ENCODE data around the gene KREMEN2. TPM values are rescaled to one million over a fixed set of nuclear protein-coding genes. Genes with fewer than 3 reads are reported as not detected.

The KREMEN2 gene
- total and polyA plus RNA-seq, 12 donors, result not detected

- H3K36me3 ChIP-seq (replicated peaks in 1 of 2), result no peaks in the 10 kb centered on the region
- no peak overlapping the region for H3K27ac ChIP-seq
- peaks cover 5 to 21% of the 10 kb centered on the region in 2 donors for H3K4me1 ChIP-seq (replicated peaks in 1 of 2)
- no peaks in the 10 kb centered on the region for H3K9me3 ChIP-seq (replicated peaks in 1 of 3)
- TF ChIP-seq, protein P1, sequence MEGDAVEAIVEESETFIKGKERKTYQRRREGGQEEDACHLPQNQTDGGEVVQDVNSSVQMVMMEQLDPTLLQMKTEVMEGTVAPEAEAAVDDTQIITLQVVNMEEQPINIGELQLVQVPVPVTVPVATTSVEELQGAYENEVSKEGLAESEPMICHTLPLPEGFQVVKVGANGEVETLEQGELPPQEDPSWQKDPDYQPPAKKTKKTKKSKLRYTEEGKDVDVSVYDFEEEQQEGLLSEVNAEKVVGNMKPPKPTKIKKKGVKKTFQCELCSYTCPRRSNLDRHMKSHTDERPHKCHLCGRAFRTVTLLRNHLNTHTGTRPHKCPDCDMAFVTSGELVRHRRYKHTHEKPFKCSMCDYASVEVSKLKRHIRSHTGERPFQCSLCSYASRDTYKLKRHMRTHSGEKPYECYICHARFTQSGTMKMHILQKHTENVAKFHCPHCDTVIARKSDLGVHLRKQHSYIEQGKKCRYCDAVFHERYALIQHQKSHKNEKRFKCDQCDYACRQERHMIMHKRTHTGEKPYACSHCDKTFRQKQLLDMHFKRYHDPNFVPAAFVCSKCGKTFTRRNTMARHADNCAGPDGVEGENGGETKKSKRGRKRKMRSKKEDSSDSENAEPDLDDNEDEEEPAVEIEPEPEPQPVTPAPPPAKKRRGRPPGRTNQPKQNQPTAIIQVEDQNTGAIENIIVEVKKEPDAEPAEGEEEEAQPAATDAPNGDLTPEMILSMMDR (IDR thresholded peaks at IDR 0.05), result no peak
- TF ChIP-seq POLR2A (IDR thresholded peaks at IDR 0.05), result no peak
- peak in 1 of 7 donors; percentile 18 for DNase-seq
- peaks cover 19% of the 10 kb centered on the region for H3K27me3 ChIP-seq
- H3K4me3 ChIP-seq, result no peak overlapping the region
- 91 to 95% (median 94%) methylated on average over 8 to 35 of the region's 35 CpGs for WGBS, 4 donors
- intact Hi-C loops (cut with DNase I), result no loop called here
These were observed 7.3 kb downstream of the KREMEN2 start for GRCh38 chr16:2971134-2971984.

DNA sequence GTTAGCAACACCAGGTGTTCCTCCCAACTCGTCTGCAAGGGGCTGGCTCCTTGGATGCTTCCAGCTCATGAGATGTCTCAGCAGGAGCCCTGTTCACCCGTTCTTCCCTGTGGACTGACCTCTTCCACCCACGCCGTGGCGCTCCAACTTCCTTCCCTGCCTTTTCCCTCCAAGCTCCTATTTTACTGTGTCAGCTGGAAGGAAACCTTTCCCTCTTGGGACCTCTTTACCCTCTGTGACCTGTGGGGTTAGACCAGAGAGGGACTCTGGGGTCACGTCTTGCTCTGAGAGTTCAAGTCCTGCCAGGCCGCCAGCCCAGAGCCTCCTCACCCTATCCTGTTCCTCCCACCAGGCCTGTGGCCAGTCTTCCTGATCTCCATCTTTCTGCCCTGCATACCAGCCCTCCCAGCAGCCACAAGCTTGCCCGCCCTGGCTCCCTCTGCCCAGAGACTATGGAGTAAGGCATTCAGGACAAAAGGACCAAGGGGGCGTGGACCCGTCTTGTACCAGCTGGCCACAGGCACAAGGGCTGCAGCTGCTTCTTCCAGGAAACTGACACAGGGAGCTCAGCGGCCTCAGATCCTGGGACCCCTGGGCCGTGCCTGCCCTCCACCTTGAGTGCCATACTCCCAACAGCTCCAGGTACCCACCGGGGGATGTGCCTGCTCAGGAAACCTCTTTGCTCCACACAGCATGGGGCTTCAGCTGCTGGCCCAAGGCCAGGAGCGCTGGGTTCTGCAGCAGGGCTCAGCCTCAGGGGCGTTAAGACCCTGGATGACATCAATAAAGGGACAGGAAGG is 8.1 kb downstream of the KREMEN2 start:
- TF ChIP-seq POLR2A (IDR thresholded peaks at IDR 0.05), result no peak
- TF ChIP-seq, protein P1 (IDR thresholded peaks at IDR 0.05), result no peak
- Histone ChIP-seq H3K9me3 (replicated peaks in 1 of 3) (no peaks in the 10 kb centered on the region), H3K4me3 (no peak overlapping the region), H3K4me1 (replicated peaks in 1 of 2) (peaks cover 5 to 21% of the 10 kb centered on the region in 2 donors), H3K27ac (no peak overlapping the region), H3K27me3 (peaks cover 10% of the 10 kb centered on the region), H3K36me3 (replicated peaks in 1 of 2) (no peaks in the 10 kb centered on the region)
- WGBS, 4 donors, result 68 to 82% (median 76%) methylated on average over 13 to 15 of the region's 15 CpGs
- intact Hi-C loops (cut with DNase I), result no loop called here
- no peak for DNase-seq

GRCh38 chr16:2973093-2973492 is 9.0 kb downstream of the KREMEN2 start:
- peak in 6 of 7 donors; percentile 46 to 70 (median 63) for DNase-seq
- Histone ChIP-seq H3K36me3 (replicated peaks in 1 of 2) (no peaks in the 10 kb centered on the region), H3K4me1 (replicated peaks in 1 of 2) (peaks cover 5 to 21% of the 10 kb centered on the region in 2 donors), H3K27ac (peak overlapping the region in 1 of 5 donors; percentile 16), H3K4me3 (no peak overlapping the region), H3K9me3 (replicated peaks in 1 of 3) (no peaks in the 10 kb centered on the region), H3K27me3 (peaks cover 1% of the 10 kb centered on the region)
- 38 to 68% (median 52%) methylated on average over 3 to 5 of the region's 5 CpGs for WGBS, 4 donors
- TF ChIP-seq, protein P1 (IDR thresholded peaks at IDR 0.05), result no peak
- intact Hi-C loops (cut with DNase I), result no loop called here

DNA sequence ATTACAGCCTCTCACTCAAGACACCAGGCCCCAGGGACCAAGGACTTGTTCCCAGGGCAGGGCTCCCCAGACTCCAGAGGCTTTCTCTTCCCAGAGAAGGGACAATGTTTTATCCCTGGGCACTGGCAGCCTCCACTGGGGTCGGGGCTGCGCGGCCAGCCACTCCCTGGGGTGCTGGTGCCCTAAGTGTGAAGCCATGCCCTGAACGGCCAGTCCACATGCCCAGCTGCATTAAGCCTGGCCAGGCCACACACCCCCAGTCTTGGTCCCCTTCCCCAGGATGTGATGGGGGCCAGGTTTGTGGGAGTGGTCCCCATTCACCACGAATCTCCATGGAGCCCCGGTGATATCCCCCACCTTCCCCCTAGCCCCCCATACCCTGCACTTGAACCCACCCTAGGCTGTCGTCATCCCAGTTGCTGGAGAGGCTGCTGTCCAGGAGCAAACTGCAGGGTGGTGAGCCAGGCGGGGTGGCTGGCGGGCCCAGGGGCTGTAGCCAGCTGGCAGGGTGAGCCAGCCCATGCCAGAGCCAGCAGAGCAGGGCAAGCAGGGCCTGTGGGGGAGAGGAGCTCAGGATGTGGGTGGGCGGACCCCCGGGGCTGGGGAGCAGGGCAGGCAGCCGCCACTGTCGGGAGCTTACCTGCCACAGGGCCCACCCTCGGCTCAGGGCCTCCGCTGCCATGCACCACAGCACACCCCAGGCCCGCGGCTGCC is 9.7 kb downstream of the KREMEN2 start:
- 75 to 100% (median 78%) methylated on average over 2 to 17 of the region's 17 CpGs for WGBS, 4 donors

More for the DNA sequence above, 9.7 kb downstream of the KREMEN2 start:
- TF ChIP-seq, protein P1 (IDR thresholded peaks at IDR 0.05), result no peak
- no peak for TF ChIP-seq POLR2A (IDR thresholded peaks at IDR 0.05)
- Histone ChIP-seq H3K9me3 (replicated peaks in 1 of 3) (no peaks in the 10 kb centered on the region), H3K27ac (no peak overlapping the region), H3K4me3 (no peak overlapping the region), H3K4me1 (replicated peaks in 1 of 2) (peaks cover 5 to 17% of the 10 kb centered on the region in 2 donors), H3K27me3 (no peaks in the 10 kb centered on the region), H3K36me3 (replicated peaks in 1 of 2) (no peaks in the 10 kb centered on the region)
- intact Hi-C loops (cut with DNase I), result no loop called here
- no peak for DNase-seq

All from adrenal gland (tissue), 12 donors.